HG02973 (cell line): ENCODE data around the gene IGFL1.
"Not testable (repeated sequence)": the region's sequence is repeated elsewhere in the genome, so short reads cannot be mapped to it uniquely, and the experiment has no call there.

ENCODE experiments used
- ATAC-seq: cut with Tn5 transposase; IDR thresholded peaks from one replicate; pipeline ENCODE4 v1.9.1; 2021; ENCODE audit warnings: moderate library complexity; ENCODE audit not compliant: unreplicated experiment

Gene IGFL1

DNA sequence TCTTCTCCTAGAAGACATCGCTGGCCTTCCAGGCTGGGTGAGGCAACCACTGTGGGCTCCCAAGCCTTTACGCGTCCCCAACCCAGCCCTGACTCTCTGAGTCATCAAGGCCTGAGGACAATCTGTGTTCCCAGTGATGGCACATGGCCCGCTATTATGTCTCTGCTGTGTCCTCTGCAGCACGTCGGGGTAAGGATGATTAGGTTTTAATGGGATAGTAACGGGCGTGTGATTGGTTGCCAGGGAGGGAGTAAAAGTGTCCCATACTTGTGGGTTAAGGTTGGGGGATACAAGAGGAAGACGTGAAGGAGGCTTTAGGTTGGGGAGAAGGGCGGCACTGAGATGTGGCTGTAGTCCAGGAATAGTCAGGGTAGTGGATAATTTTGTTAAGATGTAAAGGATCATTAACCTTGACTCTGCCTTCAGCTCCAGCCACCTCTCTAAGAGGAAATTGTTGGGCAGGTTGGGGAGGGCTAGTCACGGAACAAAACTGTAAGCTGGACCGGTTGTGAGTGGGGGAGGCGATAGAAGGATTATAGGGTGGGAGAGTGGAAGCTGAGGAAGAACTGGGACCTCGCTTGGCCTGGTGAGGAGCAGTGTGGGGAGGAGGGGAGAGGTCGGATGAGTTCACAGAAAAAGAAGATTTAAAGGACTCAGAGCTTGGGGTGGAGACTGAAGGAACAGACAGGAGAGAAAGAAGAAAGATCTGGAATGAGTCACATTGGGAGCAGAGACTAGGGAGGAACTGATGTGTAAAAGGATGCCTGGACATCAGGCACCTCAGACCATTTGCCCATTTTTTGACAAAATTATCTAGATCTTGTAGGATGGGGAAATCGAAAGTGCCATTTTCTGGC, 27.9 kb upstream of the IGFL1 start:
- ATAC-seq: no peak

DNA sequence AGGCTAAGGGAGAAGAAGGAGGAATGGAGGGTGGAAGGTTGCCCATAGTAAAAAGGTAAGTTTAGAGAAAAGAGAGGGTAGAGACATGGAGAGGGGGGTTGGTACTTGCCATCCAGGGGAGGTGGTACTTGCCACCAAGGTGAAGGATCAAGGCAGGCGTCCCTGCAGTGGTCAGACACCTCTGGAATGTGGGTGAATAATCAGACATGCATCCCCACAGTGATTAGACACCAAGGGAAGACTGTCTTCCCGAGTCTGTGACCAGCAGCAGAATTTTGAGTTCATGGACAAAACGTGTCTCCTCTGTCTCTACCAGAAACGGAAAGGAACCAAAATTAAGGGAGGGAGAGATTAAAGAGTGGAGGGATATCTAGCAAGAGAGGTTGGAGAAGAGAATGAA, 27.1 kb upstream of the IGFL1 start:
- no peak for ATAC-seq

DNA sequence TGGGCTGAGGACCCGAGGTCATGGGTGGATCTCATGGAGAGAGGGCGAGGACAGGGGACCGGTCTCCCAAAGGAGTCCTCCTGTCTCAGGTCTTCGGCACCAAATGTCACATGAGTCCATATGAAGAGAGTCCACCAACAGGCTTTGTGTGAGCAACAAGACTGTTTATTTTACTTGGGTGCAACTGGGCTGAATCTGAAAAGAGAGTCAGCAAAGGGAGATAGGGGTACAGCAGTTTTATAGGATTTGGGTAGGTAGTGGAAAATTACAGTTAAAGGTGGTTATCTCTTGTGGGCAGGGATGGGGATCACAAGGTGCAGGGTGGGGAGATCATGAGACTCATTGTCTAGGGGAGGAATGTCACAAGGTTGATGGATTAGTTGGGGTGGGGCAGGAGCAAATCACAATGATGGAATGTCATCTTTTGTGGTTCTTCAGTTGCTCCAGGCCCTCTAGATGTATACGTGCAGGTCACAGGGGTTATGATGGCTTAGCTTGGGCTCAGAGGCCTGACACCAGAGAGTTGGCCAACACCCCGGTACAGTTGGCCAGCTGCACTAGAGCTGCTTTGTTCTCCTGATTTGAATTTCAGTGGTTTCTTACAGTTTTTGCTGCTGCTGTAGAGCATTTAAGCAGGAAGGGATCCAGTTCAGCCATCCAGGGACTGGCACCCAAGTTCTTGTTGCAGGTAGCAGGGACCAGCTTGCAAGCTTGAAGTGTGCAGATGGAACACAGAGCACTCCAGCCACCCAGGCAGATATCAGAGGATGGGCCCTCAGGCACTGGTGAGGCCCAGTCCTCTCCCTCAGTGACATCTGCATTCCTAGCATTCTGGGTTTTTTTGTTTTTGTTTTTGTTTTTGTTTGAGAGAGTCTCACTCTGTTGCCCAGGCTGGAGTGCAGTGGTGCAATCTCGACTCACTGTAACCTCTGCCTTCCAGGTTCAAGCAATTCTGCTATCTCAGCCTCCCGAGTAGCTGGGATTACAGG, 26.4 kb upstream of the IGFL1 start:
- ATAC-seq: no peak

- no peak for ATAC-seq
Observed at GRCh38 chr19:46204008-46204407, 25.5 kb upstream of the IGFL1 start.

DNA sequence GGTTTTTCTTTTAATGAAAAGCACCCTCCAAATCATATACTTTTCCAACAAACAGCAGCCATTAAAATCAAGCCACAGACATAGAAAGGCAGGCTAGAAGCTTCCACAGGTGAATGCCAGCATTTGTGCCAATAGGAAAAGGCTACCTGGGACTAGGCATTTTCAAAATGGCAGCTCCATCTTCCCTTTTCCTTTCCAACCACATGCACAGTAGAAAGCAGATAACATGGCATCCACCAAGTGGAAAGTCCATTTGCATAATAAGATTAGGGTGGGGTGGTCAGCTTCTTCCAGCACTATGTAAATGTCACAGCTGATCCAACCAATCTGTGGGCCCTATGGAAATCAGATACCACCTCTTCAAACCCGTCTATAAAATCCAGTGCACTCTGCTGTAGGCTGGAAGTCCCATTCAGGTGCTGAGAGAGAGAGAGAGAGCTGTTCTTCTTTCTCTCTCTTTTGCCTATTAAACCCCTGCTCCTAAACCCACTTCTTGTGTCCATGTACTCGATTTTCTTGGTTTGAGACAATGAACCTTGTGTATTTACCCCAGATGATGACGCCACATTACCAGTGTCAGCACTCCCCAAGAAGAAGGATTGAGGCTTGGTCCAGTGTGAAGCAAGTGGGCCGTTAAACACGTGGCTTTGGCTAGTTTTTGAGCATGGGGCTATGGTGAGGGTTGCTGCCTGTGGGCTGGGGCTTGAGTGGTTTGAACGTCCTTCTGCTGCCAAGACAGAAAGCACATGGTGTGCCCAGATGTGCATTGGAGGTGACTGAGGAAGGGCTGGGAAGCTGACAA, 24.2 kb upstream of the IGFL1 start:
- no peak for ATAC-seq

- ATAC-seq: no peak
Observed at GRCh38 chr19:46206176-46206575, 23.4 kb upstream of the IGFL1 start.

DNA sequence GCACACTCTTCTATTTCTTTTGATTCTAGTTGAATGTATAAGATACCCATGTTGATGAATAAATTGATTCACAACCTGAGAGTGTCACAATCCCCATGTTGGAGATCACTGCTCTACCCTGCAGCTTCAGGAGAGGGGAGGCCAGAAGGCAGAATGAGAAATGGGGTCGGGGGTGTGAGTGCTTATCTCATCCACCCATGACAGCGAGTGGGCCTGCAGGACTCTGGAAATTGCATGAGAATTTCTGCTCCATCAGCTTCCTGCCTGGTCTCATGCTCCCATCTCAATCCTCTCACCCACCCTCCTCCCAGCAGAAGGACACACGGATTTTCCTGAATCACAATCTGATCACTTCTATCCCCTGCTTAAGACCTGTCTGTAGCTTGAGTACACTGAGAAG, 22.9 kb upstream of the IGFL1 start:
- ATAC-seq: no peak

DNA sequence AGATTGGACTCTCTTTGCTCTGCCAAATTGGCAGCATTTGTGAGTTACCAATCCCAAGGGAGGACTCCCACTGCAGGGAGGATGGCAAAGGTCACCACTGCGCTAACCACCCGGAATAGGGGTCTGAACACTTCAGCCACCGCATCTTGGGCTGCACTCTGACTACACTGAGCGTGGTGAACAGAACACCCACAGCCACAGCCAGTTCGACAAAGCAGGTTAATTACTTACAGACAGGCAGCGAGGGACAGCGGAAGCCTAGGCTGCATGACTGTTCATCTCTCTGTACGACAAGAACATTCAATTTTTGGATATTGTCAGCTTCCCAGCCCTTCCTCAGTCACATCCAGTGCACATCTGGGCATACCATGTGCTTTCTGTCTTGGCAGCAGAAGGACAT, 21.7 kb upstream of the IGFL1 start:
- not testable (repeated sequence) for ATAC-seq

GRCh38 chr19:46209051-46209450, 20.5 kb upstream of the IGFL1 start:
- ATAC-seq: no peak

GRCh38 chr19:46209472-46209871, 20.1 kb upstream of the IGFL1 start:
- no peak for ATAC-seq

DNA sequence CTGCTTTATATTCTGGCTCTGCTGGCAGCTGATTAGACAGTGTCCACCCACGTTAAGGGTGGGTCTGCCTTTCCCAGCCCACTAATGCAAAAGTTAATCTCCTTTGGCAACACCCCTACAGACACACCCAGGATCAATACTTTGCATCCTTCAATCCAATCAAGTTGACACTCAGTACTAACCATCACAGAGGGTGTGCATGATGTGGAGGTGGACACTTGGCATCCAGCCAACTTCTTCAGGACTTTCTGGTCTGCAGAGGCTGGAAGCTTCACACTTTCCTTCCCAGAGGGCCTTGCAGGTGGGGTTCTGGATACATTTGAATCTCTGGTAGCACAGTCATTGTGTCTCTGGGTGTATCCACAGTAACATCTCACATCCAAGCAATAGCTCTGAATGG, 18.9 kb upstream of the IGFL1 start:
- no peak for ATAC-seq

GRCh38 chr19:46211201-46211881, 18.2 kb upstream of the IGFL1 start:
- no peak for ATAC-seq

GRCh38 chr19:46212592-46212991, 16.9 kb upstream of the IGFL1 start:
- ATAC-seq: not testable (repeated sequence)

GRCh38 chr19:46213156-46213555, 16.4 kb upstream of the IGFL1 start:
- no peak for ATAC-seq

DNA sequence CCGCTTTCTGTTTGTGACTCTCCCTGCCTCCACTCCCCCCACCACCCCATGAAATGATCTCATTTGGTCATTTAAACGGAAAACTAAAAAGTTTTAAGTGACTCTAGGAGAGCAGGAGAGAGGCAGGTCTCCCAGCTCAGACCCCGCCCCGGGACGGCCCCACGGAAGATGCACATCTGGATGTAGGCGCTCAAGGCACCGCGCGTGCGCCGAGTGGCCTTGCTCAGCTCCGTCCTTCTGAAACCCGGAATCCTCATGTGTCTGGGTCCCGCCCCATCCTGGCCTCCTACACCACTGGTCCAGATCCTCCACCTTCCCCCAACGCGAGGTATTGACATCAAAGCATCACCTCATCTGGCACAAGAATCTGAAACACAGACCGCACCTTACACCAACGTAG, 15.7 kb upstream of the IGFL1 start:
- ATAC-seq: no peak

DNA sequence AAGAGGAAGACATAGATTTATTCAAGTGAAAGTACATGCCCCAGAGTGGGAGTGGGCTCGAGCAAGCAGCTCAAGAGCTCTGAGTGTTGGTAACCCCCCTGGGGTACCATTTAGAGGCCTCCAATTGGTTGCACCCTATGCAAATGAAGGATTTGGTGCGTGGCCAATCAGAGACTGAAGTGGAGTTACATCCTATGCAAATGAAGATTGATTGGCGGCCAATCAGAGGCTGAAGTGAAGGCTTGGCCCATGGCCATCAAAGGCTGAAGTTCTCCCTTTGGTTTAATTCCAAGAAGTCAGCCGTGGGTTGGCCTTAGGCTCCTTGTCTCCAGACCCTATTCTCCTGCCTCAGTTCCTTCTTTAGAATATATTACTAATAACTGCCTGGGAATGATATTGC, 12.9 kb upstream of the IGFL1 start:
- no peak for ATAC-seq

GRCh38 chr19:46217476-46217875, 12.1 kb upstream of the IGFL1 start:
- ATAC-seq: no peak

DNA sequence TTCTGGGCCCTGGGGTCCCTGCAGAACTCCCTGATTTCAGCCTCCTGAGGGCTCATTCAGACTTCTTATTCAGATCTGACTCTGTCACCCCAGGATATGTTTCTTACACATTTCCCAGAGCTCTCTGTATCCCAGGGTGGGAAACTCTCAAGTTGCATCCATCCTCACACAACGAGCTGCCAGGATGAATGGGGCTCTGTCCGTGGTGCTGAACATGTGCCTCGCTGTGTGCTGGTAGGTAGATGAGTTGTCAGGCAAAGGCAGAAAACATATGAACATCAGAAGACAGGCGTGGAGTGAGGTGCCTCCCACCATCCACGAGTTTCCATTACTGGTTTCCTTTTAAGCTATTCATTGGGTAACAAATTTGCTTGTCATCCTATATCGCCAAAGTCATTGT, 11.4 kb upstream of the IGFL1 start:
- no peak for ATAC-seq

- no peak for ATAC-seq
Observed at GRCh38 chr19:46220038-46220615, 9.4 kb upstream of the IGFL1 start.

DNA sequence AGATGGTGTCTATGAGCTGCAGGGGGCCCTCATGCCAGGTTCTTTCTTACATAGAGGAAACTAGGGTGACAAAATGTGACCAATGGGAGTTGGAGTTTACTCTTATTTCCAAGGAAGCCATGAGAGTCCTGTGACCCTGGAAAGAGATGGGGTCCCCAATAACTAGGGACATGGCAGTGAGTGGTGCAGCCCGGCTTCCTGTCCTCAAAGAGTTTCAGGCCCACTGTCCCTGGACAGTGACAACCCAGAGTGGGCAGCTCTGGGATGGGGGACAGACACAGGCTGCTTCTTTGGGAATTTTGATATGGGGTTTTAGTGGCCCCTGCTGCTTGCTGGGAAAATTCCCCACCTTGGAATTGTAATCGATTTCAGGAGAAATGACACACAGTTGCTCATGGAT, 8.4 kb upstream of the IGFL1 start:
- ATAC-seq: no peak
